NB4 (cell line): Measurements from ENCODE around the gene ADGRA1.
"Not testable (repeated sequence)": the region's sequence is repeated elsewhere in the genome, so short reads cannot be mapped to it uniquely, and the experiment has no call there.

ENCODE experiments used
- DNase-seq: peaks from one replicate; pipeline ENCODE4 v3.0.0; 2010; ENCODE audit warnings: low read depth
- H3K4me3 ChIP-seq: one replicate; pipeline ENCODE4 v1.5.1; 2011; ENCODE audit warnings: mild to moderate bottlenecking, low read depth, low read length, moderate library complexity
- CTCF ChIP-seq: IDR thresholded peaks from one replicate; pipeline ENCODE4 v1.5.1; 2012; ENCODE audit warnings: low read depth, low read length
- MAX ChIP-seq: IDR thresholded peaks from 2 replicates; pipeline ENCODE4 v1.6.1; 2011; ENCODE audit warnings: low read depth, low read length
- MYC ChIP-seq: IDR thresholded peaks from 2 replicates; pipeline ENCODE4 v1.6.1; 2011; ENCODE audit warnings: low read depth, low read length
- POLR2A ChIP-seq: IDR thresholded peaks from 2 replicates; pipeline ENCODE4 v1.6.1; 2011; ENCODE audit warnings: mild to moderate bottlenecking; ENCODE audit not compliant: insufficient read length; ENCODE audit errors: extremely low read depth

Gene ADGRA1

GRCh38 chr10:133132473-133133291, 45.0 kb downstream of the ADGRA1 start:
- H3K4me3 ChIP-seq, result no peak overlapping the region
- TF ChIP-seq MYC (no peak), MAX (no peak), CTCF (no peak), POLR2A (no peak)
- no peak for DNase-seq

- H3K4me3 ChIP-seq, result no peak overlapping the region
- no peak for DNase-seq
- TF ChIP-seq MAX (no peak), POLR2A (no peak), MYC (no peak), CTCF (no peak)
These were observed 45.9 kb downstream of the ADGRA1 start for GRCh38 chr10:133133471-133134231.

GRCh38 chr10:133134411-133135115, 46.8 kb downstream of the ADGRA1 start:
- H3K4me3 ChIP-seq, result no peak overlapping the region
- DNase-seq, result no peak
- no peak for TF ChIP-seq MYC
- peak; percentile 58 for TF ChIP-seq MAX
- TF ChIP-seq CTCF, result no peak
- no peak for TF ChIP-seq POLR2A

GRCh38 chr10:133135116-133135465, 47.4 kb downstream of the ADGRA1 start:
- DNase-seq, result no peak

GRCh38 chr10:133137486-133138145, 49.9 kb downstream of the ADGRA1 start:
- DNase-seq, H3K4me3 ChIP-seq: not testable (repeated sequence)

More at GRCh38 chr10:133135116-133135465, 47.4 kb downstream of the ADGRA1 start:
- TF ChIP-seq MYC (no peak), POLR2A (no peak), MAX (no peak), CTCF (no peak)
- no peak overlapping the region for H3K4me3 ChIP-seq
